Keratinocyte (primary cell): ENCODE data around the gene RPL28. TPM values are rescaled to one million over a fixed set of nuclear protein-coding genes. Genes with fewer than 3 reads are reported as not detected.

ENCODE experiments used
- DNase-seq: peaks from one replicate; pipeline ENCODE4 v3.0.0-alpha.2; 2011; ENCODE audit warnings: low read depth, missing footprints, low spot score
- FAIRE-seq: peaks from 2 replicates; lab custom pipeline; 2011; peaks lifted over from hg19 to GRCh38; lab: Jason Lieb, UNC
- H2AFZ ChIP-seq: 2 replicates; pipeline ENCODE4 v1.6.0; 2012; ENCODE audit warnings: low read length, control low read depth, inconsistent platforms; ENCODE audit not compliant: control insufficient read depth
- H3K27ac ChIP-seq: 2 replicates; pipeline ENCODE4 v1.5.1; 2011; ENCODE audit warnings: low read length; ENCODE audit not compliant: control insufficient read depth, insufficient read depth
- H3K27me3 ChIP-seq: 3 replicates; pipeline ENCODE4 v1.6.0; 2011; ENCODE audit warnings: low read length; ENCODE audit not compliant: control insufficient read depth, insufficient read depth; ENCODE audit errors: extremely low read depth
- H3K36me3 ChIP-seq, 2 experiments: 2 replicates in 1 of 2; 3 replicates in 1 of 2; pipeline ENCODE4 v1.5.1; 2011; ENCODE audit warnings: low read length in 2 of 2, mild to moderate bottlenecking in 1 of 2; ENCODE audit not compliant: control insufficient read depth in 2 of 2, insufficient read depth in 2 of 2; ENCODE audit errors: extremely low read depth in 1 of 2
- H3K4me1 ChIP-seq: 3 replicates; pipeline ENCODE4 v1.5.1; 2011; ENCODE audit warnings: low read length; ENCODE audit not compliant: control insufficient read depth, insufficient read depth; ENCODE audit errors: extremely low read depth
- H3K4me2 ChIP-seq: 3 replicates; pipeline ENCODE4 v1.6.0; 2011; ENCODE audit warnings: low read depth, low read length; ENCODE audit not compliant: control insufficient read depth, insufficient read depth; ENCODE audit errors: extremely low read depth
- H3K4me3 ChIP-seq, 3 experiments: fragments of 200-600 bp in 1 of 3; sonication (generic) in 1 of 3; 2 replicates in 2 of 3; 3 replicates in 1 of 3; pipeline ENCODE4 v1.5.1; 2011 to 2016; ENCODE audit warnings: low read length in 3 of 3, mild to moderate bottlenecking in 3 of 3, control low read depth in 2 of 3, inconsistent platforms in 1 of 3, low read depth in 1 of 3, mixed read lengths in 1 of 3, mixed run types in 1 of 3, moderate library complexity in 1 of 3; ENCODE audit not compliant: control insufficient read depth in 2 of 3, insufficient read depth in 2 of 3; ENCODE audit errors: extremely low read depth in 1 of 3
- H3K79me2 ChIP-seq: 2 replicates; pipeline ENCODE4 v1.6.0; 2012; ENCODE audit warnings: low read length; ENCODE audit not compliant: control insufficient read depth, insufficient read depth
- H3K9ac ChIP-seq: 3 replicates; pipeline ENCODE4 v1.6.0; 2011; ENCODE audit warnings: low read length; ENCODE audit not compliant: control insufficient read depth, insufficient read depth; ENCODE audit errors: extremely low read depth
- H3K9me1 ChIP-seq: 3 replicates; pipeline ENCODE4 v1.6.0; 2011; ENCODE audit warnings: low read length; ENCODE audit not compliant: control insufficient read depth, insufficient read depth; ENCODE audit errors: extremely low read depth
- H3K9me3 ChIP-seq: 2 replicates; pipeline ENCODE4 v1.5.1; 2012; ENCODE audit warnings: low read depth, low read length; ENCODE audit not compliant: control insufficient read depth
- H4K20me1 ChIP-seq: 3 replicates; pipeline ENCODE4 v1.6.0; 2011; ENCODE audit warnings: low read length; ENCODE audit not compliant: control insufficient read depth, insufficient read depth; ENCODE audit errors: extremely low read depth
- CTCF ChIP-seq, 3 experiments: IDR thresholded peaks in 1 of 3; conservative IDR thresholded peaks in 1 of 3; optimal IDR thresholded peaks in 1 of 3; 2 replicates in 2 of 3; 3 replicates in 1 of 3; pipeline versions ENCODE3 to v1.5.1; 2011; ENCODE audit warnings: low read length in 3 of 3, mild to moderate bottlenecking in 3 of 3, moderate library complexity in 2 of 3, control low read depth in 1 of 3, inconsistent platforms in 1 of 3; ENCODE audit not compliant: insufficient read depth in 2 of 3; ENCODE audit errors: extremely low read depth in 1 of 3
- EZH2 ChIP-seq: IDR thresholded peaks from one replicate; pipeline ENCODE4 v1.6.1; 2012; ENCODE audit warnings: inconsistent platforms, mild to moderate bottlenecking, low read length, moderate library complexity
- dilution Hi-C: fragments of 300-500 bp; cut with MboI; formaldehyde crosslinking; loops from one replicate; pipeline ENCODE4 v1.7.0; 2020; ENCODE audit warnings: low sequenced_read_pairs; ENCODE audit not compliant: extremely low pct_ligation_motif_present
- polyA plus RNA-seq, 5 experiments: library from polyadenylated mRNA; depleted of rRNA in 3 of 5; stranded (reverse) in 3 of 5; stranded (forward) in 1 of 5; unstranded in 1 of 5; fragments of >200 nt; gene quantifications; 1 replicate in 1 of 5; 2 replicates in 3 of 5; 3 replicates in 1 of 5; pipeline versions ENCODE4 v1.2.1 to v1.2.3, GENCODE V29; 2011 to 2012; ENCODE audit warnings: missing spikeins in 2 of 5, low read depth in 1 of 5, low replicate concordance in 1 of 5

RPL28 gene
- polyA plus RNA-seq, 1 donor (not counting 4 experiments of a cell fraction or from before 2014, with no cell fraction given), result 282 TPM

GRCh38 chr19:55439052-55439451 lies 53.3 kb downstream of the RPL28 start:
- FAIRE-seq, result no peak
- Histone ChIP-seq H3K4me1 (peaks cover 3% of the 10 kb centered on the region), H2AFZ (no peak overlapping the region), H3K36me3 (no peaks in the 10 kb centered on the region), H3K9me1 (no peaks in the 10 kb centered on the region), H4K20me1 (peaks cover 9% of the 10 kb centered on the region), H3K4me2 (no peak overlapping the region), H3K4me3 (no peak overlapping the region), H3K79me2 (no peaks in the 10 kb centered on the region), H3K9me3 (no peaks in the 10 kb centered on the region), H3K27me3 (peaks cover 46% of the 10 kb centered on the region), H3K9ac (no peak overlapping the region), H3K27ac (no peak overlapping the region)
- no peak for TF ChIP-seq EZH2
- no peak for TF ChIP-seq CTCF (optimal IDR thresholded peaks at IDR 0.05 in 1 of 3, IDR thresholded peaks at IDR 0.05 in 1 of 3, conservative IDR thresholded peaks at IDR 0.05 in 1 of 3; ENCODE audit: extremely low read depth in 1 of 3, insufficient read depth in 2 of 3, low read length in 3 of 3)
- DNase-seq, result no peak
- dilution Hi-C loops, result no loop called here

- no peak for FAIRE-seq
- dilution Hi-C loops, result no loop called here
Observed at GRCh38 chr19:55440411-55441105, 54.8 kb downstream of the RPL28 start.

More at GRCh38 chr19:55440411-55441105, 54.8 kb downstream of the RPL28 start:
- Histone ChIP-seq H3K27ac (no peak overlapping the region), H3K9me1 (no peaks in the 10 kb centered on the region), H3K79me2 (no peaks in the 10 kb centered on the region), H3K4me1 (peaks cover 3% of the 10 kb centered on the region), H2AFZ (no peak overlapping the region), H3K9ac (no peak overlapping the region), H3K4me3 (no peak overlapping the region), H3K27me3 (peaks cover 58% of the 10 kb centered on the region), H3K9me3 (no peaks in the 10 kb centered on the region), H3K36me3 (no peaks in the 10 kb centered on the region), H3K4me2 (no peak overlapping the region), H4K20me1 (peaks cover 9% of the 10 kb centered on the region)
- TF ChIP-seq CTCF (optimal IDR thresholded peaks at IDR 0.05 in 1 of 3, IDR thresholded peaks at IDR 0.05 in 1 of 3, conservative IDR thresholded peaks at IDR 0.05 in 1 of 3; ENCODE audit: extremely low read depth in 1 of 3, insufficient read depth in 2 of 3, low read length in 3 of 3) (no peak), EZH2 (peak; percentile 10)
- DNase-seq, result no peak
